DMS 273 (cell line): ENCODE results near the gene MRPL1.
A peak's percentile ranks its signal among the peaks of the same experiment; 100 is the strongest.
"Not testable (repeated sequence)": the region's sequence is repeated elsewhere in the genome, so short reads cannot be mapped to it uniquely, and the experiment has no call there.

Source experiments
- DNase-seq: peaks from one replicate; lab custom pipeline; 2025; ENCODE audit not compliant: unreplicated experiment; lab: John Stamatoyannopoulos, UW

The MRPL1 gene

DNA sequence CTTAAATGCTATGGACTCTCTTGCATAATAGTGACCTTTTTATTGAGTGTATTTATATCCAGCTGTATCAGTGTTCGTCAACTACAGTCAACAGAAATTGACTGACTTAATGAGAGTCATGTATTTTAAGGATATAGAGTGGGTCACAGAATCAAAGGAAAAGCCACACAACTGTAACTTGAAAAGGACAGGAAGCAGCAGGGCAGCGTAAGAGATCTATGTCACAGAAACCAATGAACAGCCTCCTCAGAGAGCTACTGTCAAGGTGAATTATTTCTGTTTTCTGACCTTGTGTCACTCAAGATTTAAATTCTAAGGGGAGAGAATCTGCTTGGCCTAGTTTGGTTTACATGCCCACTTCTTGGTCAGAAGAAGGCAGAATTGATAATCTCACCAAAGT, 100.4 kb downstream of the MRPL1 start:
- no peak for DNase-seq

DNA sequence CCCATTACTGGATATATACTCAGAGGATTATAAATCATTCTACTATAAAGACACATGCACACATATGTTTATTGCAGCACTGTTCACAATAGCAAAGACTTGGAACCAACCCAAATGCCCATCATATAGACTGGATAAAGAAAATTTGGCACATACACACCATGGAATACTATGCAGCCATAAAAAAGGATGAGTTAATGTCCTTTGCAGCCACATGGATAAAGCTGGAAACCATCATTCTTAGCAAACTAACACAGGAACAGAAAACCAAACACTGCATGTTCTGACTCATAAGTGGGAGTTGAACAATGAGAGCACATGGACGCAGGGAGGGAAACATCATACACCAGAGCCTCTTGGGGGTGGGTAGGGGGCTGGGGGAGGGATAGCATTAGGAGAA, 111.0 kb downstream of the MRPL1 start:
- not testable (repeated sequence) for DNase-seq

DNA sequence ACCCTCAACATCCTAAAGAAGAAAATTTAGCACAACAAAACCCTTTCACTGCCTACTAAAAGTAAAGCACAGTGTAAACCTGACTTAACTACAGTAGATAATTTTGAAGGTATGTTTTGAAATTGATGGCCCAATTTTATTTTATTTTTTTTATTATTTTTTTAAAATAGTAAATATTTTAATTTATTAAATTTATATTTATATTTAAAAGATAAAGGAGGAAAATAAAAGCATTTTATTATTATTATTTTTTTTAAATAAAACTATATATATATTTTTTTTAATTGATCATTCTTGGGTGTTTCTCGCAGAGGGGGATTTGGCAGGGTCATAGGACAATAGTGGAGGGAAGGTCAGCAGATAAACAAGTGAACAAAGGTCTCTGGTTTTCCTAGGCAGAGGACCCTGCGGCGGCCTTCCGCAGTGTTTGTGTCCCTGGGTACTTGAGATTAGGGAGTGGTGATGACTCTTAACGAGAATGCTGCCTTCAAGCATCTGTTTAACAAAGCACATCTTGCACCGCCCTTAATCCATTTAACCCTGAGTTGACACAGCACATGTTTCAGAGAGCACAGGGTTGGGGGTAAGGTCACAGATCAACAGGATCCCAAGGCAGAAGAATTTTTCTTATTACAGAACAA, 120.4 kb downstream of the MRPL1 start:
- DNase-seq: not testable (repeated sequence)

DNA sequence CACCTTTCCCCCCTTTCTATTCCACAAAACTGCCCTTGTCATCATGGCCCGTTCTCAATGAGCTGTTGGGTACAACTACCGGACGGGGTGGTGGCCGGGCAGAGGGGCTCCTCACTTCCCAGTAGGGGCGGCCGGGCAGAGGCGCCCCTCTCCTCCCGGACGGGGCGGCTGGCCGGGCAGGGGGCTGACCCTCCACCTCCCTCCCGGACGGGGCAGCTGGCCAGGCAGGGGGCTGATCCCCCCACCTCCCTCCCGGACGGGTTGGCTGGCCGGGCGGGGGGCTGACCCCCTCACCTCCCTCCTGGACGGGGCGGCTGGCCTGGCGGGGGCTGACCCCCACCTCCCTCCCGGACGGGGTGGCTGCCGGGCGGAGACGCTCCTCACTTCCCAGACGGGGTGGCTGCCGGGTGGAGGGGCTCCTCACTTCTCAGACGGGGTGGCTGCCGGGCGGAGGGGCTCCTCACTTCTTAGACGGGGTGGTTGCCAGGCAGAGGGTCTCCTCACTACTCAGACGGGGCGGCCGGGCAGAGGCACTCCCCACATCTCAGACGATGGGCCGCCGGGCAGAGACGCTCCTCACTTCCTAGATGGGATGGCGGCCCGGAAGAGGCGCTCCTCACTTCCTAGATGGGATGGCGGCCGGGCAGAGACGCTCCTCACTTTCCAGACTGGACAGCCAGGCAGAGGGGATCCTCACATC, 121.1 kb downstream of the MRPL1 start:
- DNase-seq: not testable (repeated sequence)

DNA sequence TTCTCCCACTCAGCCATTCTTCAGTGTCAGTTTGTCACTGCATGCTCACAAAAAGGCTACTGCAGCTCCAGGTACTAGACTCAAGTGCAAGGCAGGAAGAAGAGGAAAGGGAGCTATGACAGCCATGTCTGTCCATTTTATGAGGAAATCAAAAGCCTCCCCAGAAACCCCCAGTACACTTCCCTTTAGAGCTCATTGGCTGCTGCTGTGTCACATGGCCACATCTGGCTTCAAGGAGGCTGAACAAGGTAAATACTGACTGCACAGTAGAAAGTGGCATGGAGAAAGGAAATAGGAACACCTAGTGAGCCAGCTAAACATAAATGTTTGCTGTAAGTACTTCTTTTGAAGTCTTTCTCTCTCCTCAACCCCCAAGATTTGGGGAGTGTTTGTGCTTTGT, 127.3 kb downstream of the MRPL1 start:
- no peak for DNase-seq

DNA sequence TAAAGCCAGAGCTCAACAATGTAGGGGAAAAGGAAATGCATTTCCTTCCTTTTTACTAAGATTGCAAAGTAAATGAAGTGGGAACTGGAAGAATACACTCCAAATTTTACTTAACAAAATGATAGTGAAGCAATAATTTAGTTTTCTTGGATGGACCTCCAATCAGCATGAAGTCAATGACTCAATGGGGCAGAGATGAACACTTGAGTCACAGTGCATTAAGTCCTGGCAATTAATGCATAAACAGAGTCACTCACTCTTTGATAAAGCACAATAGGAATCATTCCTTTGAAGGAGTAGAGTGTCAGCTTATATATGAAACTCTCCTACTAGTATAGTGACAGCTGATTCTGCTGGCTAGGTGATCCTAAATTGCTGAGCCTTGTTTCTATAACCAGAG, 127.8 kb downstream of the MRPL1 start:
- DNase-seq: no peak

DNA sequence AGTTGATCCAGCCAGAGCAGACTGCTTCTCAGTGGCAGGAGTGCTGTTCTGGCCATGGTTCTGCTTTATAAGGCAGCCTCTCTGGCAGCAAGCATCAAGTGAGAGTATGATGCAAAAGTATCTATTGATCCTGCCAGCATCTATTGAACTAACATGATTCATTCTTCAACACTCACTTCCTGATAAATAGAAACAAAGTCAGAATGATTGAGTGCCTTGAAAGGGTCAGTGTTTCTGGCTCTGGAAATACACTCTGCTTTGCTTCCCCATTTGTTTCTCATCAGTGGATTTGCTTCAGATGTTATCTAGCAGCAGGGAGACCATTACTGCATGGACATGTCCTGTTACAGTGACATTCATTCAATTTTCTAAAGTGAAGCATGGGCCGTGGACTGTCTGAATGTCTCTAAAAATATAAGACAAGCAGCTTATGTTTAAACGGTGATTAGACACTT, 128.3 kb downstream of the MRPL1 start:
- DNase-seq: no peak

DNA sequence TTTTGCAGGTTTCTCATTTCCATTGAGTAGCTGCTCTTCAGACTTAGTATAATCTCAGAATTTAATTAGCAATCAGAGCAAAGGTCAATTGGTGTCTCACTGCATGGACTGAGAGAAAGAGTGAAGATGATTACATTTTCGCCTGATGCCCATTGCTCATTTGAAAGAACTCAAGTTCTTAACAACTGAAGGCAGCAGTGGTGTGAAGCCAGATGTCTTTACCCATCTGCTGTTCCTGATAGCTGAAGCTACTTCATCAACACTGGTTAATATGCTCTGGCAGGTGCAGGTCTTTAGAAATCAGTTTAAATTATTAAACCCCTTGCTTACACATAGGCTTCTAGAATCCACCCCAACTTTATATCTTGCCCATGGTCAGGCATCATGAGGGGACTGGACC, 130.0 kb downstream of the MRPL1 start:
- peak; percentile 37 for DNase-seq

DNA sequence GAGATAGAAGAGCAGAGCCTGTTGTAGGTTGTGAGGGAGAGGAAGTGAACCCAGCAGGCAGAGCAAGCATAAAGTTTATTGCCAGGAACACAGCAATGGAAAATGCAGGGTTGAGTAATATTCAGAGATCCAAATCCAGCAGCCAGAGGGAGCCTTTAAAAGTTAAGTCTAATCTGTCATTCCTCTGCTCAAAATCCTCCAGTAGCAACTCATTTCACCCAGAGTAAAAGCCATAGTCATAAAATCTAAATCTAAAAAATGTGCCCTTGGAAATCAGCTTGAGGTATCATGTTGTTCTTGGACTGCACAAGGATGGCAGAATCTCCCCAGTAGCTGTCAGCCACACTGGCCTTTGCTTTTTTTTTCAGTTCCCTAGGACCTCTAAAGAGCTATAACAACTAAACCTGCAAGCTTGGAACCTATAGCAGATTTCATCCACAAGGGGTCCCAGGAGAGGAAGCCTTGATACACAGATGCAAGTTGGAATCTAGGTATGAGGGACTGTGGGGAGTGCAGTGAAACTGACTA, 131.6 kb downstream of the MRPL1 start:
- DNase-seq: no peak

DNA sequence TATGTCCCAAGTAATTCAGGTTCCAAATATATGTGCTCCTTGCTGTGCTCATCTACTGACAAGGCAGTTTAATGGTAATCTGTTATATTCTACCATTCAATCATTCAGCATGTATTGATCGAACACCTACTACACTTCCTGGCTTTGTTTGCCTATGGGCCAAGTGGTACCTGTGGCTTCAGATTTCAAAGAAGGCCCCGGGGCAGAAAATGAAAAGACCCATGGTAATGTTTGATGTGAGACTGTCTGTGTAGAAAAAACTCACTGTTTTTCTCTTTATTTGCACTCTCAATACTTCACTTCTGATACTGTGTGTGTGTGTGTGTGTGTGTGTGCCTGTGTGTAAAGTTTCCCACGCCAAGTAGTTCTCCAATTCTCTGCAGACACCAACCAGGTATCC, 133.4 kb downstream of the MRPL1 start:
- no peak for DNase-seq

DNA sequence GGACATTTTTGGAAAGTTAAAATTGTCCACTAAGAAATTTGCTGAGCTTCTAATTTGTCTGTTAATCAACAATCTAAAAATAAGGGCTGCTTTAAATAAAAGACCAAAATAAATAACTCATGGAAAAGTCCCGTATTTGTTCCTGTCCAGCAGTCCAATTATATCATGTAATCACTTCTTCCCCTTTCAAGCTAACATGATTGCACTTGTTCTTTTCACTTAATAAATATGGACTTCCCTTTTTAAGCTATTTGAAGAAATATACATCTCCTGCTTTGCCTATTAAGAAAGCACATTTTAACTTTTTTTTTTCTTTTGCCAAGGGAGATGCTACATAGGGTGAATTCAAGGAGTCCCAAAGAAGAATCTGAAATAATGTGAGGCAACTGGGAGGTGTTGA, 138.9 kb downstream of the MRPL1 start:
- no peak for DNase-seq

DNA sequence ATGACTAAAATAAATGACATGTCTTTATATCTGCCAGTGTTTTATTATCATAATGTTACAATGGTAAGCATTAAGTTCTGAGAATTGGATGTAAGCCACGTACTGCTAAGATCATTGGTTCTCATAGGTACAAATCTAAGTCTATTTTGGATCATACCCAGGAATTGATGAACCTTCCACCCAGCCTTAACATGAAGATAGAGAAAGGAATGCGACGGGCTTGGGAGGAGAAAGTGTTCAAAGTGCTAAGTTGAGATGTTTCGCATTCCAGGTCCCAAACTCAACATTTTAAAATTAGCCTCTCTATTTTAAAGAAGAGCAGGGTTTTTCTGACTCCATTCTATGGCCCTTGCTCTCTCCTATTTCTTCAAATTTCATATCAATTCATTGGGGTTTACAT, 139.6 kb downstream of the MRPL1 start:
- no peak for DNase-seq
